LNCAP (cell line): ENCODE measurements around the gene PXDN.

Experiments used
- TF ChIP-seq, protein P1 (sequence below): fragments of 450-650 bp; IDR thresholded peaks from 2 replicates; pipeline ENCODE4 v1.5.1; 2017; ENCODE audit warnings: mild to moderate bottlenecking

Gene PXDN

GRCh38 chr2:1639086-1639858 lies 105.0 kb downstream of the PXDN start:
- TF ChIP-seq, protein P1, sequence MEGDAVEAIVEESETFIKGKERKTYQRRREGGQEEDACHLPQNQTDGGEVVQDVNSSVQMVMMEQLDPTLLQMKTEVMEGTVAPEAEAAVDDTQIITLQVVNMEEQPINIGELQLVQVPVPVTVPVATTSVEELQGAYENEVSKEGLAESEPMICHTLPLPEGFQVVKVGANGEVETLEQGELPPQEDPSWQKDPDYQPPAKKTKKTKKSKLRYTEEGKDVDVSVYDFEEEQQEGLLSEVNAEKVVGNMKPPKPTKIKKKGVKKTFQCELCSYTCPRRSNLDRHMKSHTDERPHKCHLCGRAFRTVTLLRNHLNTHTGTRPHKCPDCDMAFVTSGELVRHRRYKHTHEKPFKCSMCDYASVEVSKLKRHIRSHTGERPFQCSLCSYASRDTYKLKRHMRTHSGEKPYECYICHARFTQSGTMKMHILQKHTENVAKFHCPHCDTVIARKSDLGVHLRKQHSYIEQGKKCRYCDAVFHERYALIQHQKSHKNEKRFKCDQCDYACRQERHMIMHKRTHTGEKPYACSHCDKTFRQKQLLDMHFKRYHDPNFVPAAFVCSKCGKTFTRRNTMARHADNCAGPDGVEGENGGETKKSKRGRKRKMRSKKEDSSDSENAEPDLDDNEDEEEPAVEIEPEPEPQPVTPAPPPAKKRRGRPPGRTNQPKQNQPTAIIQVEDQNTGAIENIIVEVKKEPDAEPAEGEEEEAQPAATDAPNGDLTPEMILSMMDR, result no peak

GRCh38 chr2:1638281-1638860 lies 105.9 kb downstream of the PXDN start:
- TF ChIP-seq, protein P1, result no peak

GRCh38 chr2:1636791-1637415 lies 107.4 kb downstream of the PXDN start:
- TF ChIP-seq, protein P1, result no peak

DNA sequence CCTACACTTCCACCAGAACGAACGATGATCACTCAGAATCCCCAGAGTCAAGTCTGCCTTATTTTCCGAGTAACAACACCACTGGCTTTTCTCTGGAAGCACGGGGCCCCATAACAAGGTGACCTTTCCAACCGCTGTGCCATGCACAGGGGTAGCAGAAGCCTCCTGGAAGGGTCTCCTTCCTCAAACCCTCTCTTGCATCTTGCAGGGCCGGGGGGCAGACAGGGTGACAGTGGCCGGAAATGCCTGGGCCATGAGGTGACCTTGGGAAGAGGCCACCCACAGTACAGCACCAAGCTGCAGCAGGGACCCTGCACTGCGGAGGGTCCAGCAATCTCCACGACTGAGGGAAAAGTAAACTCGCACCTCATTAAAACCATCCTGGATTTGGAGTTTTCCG lies 108.5 kb downstream of the PXDN start:
- TF ChIP-seq, protein P1, result no peak

DNA sequence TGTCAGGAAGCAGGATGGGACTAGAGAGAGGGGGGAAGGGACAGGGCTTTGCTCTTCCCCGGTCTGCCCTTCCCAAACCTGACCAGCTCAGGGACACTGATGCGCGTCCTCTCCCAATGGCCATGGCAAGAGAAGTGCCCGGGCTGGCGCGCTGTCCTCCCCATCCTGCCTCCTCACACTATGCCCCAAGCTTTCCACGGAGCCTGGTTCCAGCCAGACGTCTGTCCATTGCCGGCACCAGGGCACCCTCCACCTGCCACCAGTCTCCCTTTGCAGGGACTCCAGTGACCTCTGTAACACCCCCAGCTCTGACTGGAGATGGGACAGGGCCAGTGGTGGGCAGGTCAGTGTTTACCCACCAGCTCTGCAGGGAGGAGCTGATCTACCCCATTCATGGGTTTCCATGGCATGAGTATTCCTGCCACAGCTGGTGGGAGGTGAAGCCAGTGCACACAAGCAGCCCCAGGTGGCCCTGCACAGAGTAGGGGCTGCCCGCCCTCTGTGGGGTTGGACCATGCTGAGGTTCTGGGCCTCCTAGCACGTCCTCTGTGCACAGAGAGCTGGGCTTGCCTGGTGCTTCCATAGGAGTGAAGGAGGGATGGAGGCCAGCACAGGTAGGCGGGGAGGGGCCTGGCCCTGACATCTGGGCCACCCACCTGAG lies 109.5 kb downstream of the PXDN start:
- TF ChIP-seq, protein P1, result no peak

GRCh38 chr2:1633936-1634587 lies 110.3 kb downstream of the PXDN start:
- TF ChIP-seq, protein P1, result no peak

GRCh38 chr2:1633092-1633671 lies 111.1 kb downstream of the PXDN start:
- TF ChIP-seq, protein P1, result no peak
